Nephron (organoid): ENCODE measurements around the gene C10orf62.
A peak's percentile ranks its signal among the peaks of the same experiment; 100 is the strongest.

Experiments used
- H3K27ac Mint-ChIP-seq, 3 experiments: 2 replicates each; pipeline ENCODE4 v1.8.0; 2020; ENCODE audit warnings: mixed read lengths in 3 of 3, mild to moderate bottlenecking in 2 of 3, moderate library complexity in 1 of 3
- H3K27me3 Mint-ChIP-seq: 2 replicates; pipeline ENCODE4 v1.8.0; 2021; ENCODE audit warnings: low read depth, mild to moderate bottlenecking, moderate library complexity, mixed read lengths
- H3K36me3 Mint-ChIP-seq: 2 replicates; pipeline ENCODE4 v1.8.0; 2020; ENCODE audit warnings: low read depth, mixed read lengths
- H3K4me1 Mint-ChIP-seq: 2 replicates; pipeline ENCODE4 v1.8.0; 2020; ENCODE audit warnings: mixed read lengths
- H3K4me3 Mint-ChIP-seq, 3 experiments: 2 replicates each; pipeline ENCODE4 v1.8.0; 2020; ENCODE audit warnings: mild to moderate bottlenecking in 3 of 3, mixed read lengths in 3 of 3, moderate library complexity in 2 of 3
- H3K9me3 Mint-ChIP-seq: 2 replicates; pipeline ENCODE4 v1.8.0; 2020; ENCODE audit warnings: mixed read lengths
- CTCF ChIP-seq, 3 experiments: fragments of 200-600 bp; sonication (generic); IDR thresholded peaks; one replicate each; pipeline ENCODE4 v1.5.0; 2021; ENCODE audit warnings: antibody characterized with exemption in 3 of 3; ENCODE audit not compliant: unreplicated experiment in 3 of 3

C10orf62 gene

GRCh38 chr10:97589479-97589878 lies at the start of gene C10orf62:
C10orf62 (plus strand) TSS chr10:97589721; CDS start chr10:97589898, 177 bp downstream.
- no peaks in the 10 kb centered on the region for H3K9me3 Mint-ChIP-seq
- no peak for TF ChIP-seq CTCF (IDR thresholded peaks at IDR 0.05; ENCODE audit: unreplicated experiment in 3 of 3)
- no peak within 1 kb of the TSS for H3K27ac Mint-ChIP-seq
- no peaks in the 10 kb centered on the region for H3K36me3 Mint-ChIP-seq
- H3K27me3 Mint-ChIP-seq, result no peaks in the 10 kb centered on the region
- peaks cover 7% of the 10 kb centered on the region for H3K4me1 Mint-ChIP-seq
- H3K4me3 Mint-ChIP-seq, result peak within 1 kb of the TSS in 1 of 3 experiments; percentile 30

GRCh38 chr10:97540669-97541500 lies 48.6 kb upstream of the C10orf62 start:
- Mint-ChIP-seq H3K27ac (peak overlapping the region; percentile 87 to 91 (median 90)), H3K4me3 (no peak overlapping the region), H3K4me1 (peaks cover 59% of the 10 kb centered on the region), H3K9me3 (no peaks in the 10 kb centered on the region), H3K27me3 (no peaks in the 10 kb centered on the region), H3K36me3 (no peaks in the 10 kb centered on the region)
- TF ChIP-seq CTCF (IDR thresholded peaks at IDR 0.05; ENCODE audit: unreplicated experiment in 3 of 3), result no peak

- no peaks in the 10 kb centered on the region for H3K36me3 Mint-ChIP-seq
- H3K27me3 Mint-ChIP-seq, result no peaks in the 10 kb centered on the region
- peaks cover 69% of the 10 kb centered on the region for H3K4me1 Mint-ChIP-seq
- TF ChIP-seq CTCF (IDR thresholded peaks at IDR 0.05; ENCODE audit: unreplicated experiment in 3 of 3), result no peak
- H3K9me3 Mint-ChIP-seq, result no peaks in the 10 kb centered on the region
- no peak overlapping the region for H3K4me3 Mint-ChIP-seq
- peak overlapping the region; percentile 86 to 89 (median 88) for H3K27ac Mint-ChIP-seq
Measured at GRCh38 chr10:97542169-97543024, 47.1 kb upstream of the C10orf62 start.

GRCh38 chr10:97543025-97543546 lies 46.4 kb upstream of the C10orf62 start:
- peak overlapping the region; percentile 86 to 89 (median 88) for H3K27ac Mint-ChIP-seq
- no peak for TF ChIP-seq CTCF (IDR thresholded peaks at IDR 0.05; ENCODE audit: unreplicated experiment in 3 of 3)
- H3K27me3 Mint-ChIP-seq, result no peaks in the 10 kb centered on the region
- H3K36me3 Mint-ChIP-seq, result no peaks in the 10 kb centered on the region
- H3K4me1 Mint-ChIP-seq, result peaks cover 74% of the 10 kb centered on the region
- H3K9me3 Mint-ChIP-seq, result no peaks in the 10 kb centered on the region
- peak overlapping the region in 1 of 3 experiments; percentile 7 for H3K4me3 Mint-ChIP-seq

- Mint-ChIP-seq H3K4me1 (peaks cover 76% of the 10 kb centered on the region), H3K27me3 (no peaks in the 10 kb centered on the region), H3K36me3 (no peaks in the 10 kb centered on the region), H3K27ac (peak overlapping the region; percentile 78 to 88 (median 82)), H3K9me3 (no peaks in the 10 kb centered on the region), H3K4me3 (peak overlapping the region in 1 of 3 experiments; percentile 36)
- no peak for TF ChIP-seq CTCF (IDR thresholded peaks at IDR 0.05; ENCODE audit: unreplicated experiment in 3 of 3)
Measured at GRCh38 chr10:97546456-97547270, 42.9 kb upstream of the C10orf62 start.
